GM18502 (cell line): ENCODE data around the gene MTA1.

Experiments
- ATAC-seq: cut with Tn5 transposase; IDR thresholded peaks from one replicate; pipeline ENCODE4 v1.9.1; 2021; ENCODE audit warnings: mild to moderate bottlenecking; ENCODE audit not compliant: unreplicated experiment, poor library complexity

The MTA1 gene

GRCh38 chr14:105503935-105504692 lies 84.5 kb downstream of the MTA1 start:
- no peak for ATAC-seq

- no peak for ATAC-seq
Measured at GRCh38 chr14:105505101-105505500, 85.5 kb downstream of the MTA1 start.

GRCh38 chr14:105507247-105507646 lies 87.6 kb downstream of the MTA1 start:
- no peak for ATAC-seq

GRCh38 chr14:105508069-105508468 lies 88.4 kb downstream of the MTA1 start:
- no peak for ATAC-seq

- no peak for ATAC-seq
Measured at GRCh38 chr14:105508601-105509000, 89.0 kb downstream of the MTA1 start.

GRCh38 chr14:105517096-105517495 lies 97.5 kb downstream of the MTA1 start:
- no peak for ATAC-seq

GRCh38 chr14:105519946-105520698 lies 100.5 kb downstream of the MTA1 start:
- ATAC-seq, result no peak
